Brain pericyte (primary cell): ENCODE data around the gene PRR35.
"Not testable (repeated sequence)": the region's sequence is repeated elsewhere in the genome, so short reads cannot be mapped to it uniquely, and the experiment has no call there.

Experiments used
- DNase-seq: peaks from one replicate; pipeline ENCODE4 v3.0.0-alpha.2; 2012; ENCODE audit warnings: low read depth, low spot score

PRR35 gene

DNA sequence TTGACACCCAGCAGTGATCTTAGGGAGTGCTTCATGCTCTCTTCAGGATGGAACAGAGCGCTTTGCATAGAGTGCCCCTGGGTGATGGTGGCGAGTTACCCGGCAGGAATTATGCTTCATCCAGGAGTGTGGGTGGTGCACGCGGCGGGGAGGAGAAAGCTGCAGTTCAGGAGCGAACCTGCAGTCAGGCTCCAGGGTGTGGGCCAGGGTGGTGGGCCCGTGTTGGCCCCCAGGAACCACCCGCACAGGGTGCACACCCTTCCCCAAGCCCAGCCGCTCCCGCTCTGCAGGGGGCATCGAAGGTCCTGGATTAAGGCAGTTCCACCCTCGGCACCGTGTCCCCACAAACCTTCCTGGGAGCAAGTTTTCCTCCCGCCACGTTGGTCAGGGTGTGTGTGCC is 33.6 kb downstream of the PRR35 start:
- DNase-seq = no peak

DNA sequence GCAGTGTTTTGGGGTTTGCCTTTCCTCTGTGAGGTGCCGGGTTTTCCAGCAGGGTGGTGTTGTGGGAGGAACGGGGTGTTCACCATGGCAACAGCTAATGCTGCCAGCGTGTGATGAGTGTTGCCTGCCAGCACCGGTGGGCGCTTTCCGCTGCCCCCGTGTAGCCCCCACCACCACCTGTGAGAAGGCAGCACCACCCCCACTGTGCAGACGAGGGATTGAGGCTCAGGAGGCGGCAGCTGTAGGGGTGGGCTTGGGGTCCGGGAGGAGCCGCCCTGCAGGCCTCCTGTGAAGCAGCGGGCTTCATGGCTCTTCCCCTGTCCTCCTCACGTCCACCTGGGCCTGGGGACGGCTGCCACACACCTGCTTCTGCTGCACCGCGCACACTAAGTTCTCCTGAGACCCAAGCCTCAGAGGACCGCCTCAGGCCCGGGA is 34.9 kb downstream of the PRR35 start:
- no peak for DNase-seq

DNA sequence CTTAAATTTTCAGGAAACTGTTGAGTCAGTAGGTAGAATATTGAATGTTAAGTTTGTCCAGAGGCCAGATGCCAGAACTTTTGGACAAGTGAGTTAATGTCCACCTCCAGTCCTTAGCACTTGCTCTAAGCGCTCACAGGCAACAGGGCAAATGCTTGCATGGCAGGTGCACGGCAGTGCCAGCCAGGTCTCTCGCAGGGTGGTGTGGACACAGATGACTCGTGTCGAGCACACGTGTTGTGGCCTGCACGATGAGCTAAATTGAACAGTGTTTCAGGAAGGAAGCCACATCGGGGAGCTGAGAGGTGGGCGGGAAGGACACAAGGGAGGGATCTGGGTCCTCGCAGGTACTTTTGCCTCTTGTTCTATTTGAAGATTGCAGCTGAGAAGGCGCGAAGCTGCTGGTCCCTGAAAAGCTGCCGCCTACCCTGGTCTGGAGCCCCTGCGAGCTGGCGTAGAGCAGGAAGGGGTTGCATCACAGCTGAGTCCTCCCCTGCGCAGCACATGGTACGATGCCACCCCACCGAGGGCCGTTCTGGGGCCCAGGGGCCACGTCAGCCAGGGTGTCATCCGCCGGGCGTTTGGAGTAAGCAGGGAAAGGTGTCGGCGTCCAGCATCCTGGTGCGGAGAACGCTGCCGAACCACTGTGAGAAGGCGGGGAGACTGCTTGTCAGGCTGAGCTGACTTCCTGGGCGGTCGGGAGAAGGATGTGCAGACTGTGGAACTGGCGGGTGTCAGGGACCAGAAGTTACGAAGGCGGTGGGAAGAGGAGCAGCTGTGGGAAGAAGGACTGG is 35.9 kb downstream of the PRR35 start:
- DNase-seq = no peak

DNA sequence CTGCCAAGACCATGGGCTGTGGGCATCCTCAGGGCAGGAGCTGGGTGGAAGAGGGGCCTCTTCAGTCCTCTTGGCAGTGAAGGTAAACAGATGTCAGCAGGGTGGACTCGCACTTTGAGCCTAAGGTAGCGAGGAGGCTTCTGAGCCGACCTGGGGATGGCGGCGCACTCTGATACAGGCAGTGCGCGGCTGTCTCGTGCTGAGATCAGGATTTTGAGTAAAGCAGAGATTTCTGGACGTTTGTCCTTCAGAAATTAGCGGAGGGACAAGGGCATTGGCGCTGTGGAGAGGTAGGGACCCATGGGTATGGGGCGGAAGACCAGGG is 36.5 kb downstream of the PRR35 start:
- DNase-seq = no peak

DNA sequence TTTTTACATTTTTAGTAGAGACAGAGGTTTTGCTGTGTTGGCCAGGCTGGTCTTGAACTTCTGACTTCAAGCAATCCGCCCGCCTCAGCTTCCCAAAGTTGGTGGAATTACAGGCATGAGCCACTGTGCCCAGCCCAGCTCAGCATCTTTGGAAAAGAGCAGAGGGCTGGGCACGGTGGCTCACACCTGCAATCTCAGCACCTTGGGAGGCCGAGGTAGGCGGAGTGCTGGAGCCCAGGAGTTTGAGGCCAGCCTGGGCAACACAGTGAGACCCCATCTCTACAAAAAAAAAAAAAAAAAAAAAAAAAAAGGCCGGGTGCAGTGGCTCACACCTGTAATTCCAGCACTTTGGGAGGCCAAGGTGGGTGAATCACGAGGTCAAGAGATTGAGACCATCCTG is 37.5 kb downstream of the PRR35 start:
- not testable (repeated sequence) for DNase-seq

DNA sequence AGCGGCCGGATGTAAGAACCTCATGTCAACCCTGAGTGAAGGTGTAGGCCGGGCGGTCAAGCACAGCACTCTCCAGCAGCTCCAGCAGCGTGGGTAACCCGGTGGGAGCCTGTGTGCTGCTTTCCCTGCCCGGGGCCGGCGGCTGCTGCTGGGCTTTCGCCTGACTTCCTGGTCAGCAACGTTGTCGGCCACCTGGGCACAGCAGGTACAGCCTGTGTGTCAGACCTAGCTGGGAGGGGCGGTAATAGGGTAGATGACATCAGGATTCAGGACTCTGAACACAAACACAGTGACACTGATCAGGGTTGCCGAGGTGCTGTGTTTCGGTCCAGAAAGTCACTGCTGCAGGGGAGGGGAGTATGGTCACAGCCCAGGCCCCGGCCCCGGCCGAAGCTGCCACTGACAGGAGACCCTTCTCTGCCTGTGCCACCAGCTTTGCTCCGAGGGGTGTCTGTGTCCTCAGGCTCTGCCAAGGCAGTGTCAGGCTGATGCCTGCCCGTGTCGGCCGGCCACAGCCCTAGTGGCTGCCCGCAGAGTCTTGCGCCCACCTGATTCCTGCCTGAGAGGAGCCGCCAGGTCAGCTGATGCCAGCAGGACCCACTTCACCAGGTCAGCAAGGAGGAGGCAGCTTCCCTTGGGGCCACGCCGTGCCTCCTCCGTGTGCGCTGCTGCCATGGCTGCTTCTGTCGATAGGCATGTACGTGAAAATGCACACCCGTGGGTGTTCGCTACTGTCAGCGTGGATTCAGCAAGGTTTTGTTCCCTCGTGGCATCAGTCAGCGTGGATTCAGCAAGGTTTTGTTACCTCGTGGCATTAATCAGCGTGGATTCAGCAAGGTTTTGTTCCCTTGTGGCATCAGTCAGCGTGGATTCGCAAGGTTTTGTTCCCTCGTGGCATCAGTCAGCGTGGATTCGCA is 38.9 kb downstream of the PRR35 start:
- no peak for DNase-seq

DNA sequence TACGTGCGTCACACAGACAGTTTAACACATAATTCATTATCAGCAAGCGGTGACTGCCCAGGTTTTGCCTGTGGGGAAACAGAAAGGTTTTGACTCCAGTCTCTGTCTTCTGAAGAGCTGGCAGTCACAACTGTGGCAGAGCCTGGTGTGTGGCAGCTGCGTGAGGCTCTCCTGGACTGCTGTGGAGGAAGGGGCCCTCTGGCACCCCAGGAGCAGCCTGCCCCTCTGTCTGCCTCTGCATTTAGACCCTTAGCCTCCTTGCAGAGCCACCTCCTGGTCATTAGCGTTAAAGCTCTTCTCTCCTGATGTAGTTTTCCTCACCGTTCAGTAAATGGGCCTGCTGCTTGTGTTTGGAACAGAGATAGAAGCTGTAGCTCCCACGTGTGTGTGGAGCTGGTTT is 40.6 kb downstream of the PRR35 start:
- DNase-seq = no peak

DNA sequence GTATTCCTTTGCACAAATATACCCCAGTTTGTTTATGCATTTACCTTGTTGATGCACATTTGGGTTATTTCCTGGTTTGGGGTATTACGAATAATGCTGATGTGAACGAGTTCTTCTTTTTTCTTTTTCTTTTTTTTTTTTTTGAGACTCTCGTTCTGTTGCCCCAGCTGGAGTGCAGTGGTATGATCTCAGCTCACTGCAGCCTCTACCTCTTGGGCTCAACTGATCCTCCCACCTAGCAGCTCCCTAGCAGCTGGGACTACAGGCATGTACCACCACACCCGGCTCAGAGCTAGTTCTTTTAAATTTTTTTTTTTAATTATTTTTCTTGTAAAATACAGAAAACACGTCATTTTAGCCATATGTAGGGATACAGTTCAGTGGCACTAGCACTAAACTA is 43.7 kb downstream of the PRR35 start:
- DNase-seq = no peak

DNA sequence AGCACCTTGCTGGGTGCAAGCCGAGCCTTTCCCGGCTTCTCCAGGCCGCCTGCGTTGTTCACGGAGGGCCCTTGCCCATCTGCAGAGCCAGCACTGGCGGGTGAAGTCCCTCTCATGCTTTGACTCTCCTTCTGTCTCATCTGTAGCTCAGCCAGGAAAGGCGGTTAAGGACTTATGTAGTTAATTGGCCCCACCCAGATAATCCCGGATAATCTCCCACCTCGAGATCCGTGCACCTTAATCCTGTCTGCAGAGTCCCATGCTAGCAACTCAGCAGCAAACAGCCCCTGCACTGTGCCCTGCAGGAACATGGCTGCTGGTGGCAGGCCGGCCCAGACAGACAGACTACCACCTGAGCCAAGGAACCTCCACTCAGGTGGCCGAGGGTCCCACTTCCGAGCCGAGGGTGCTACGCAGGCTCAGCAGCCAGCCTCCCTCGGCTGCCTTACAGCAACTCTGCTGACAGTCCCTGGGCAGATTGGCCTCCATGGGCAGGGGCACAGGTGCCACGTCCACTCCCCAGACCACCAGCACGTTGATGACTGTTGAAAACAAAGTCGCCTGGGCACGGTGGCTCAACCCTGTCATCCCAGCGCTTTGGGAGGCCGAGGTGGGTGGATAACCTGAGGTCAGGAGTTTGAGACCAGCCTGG is 46.6 kb downstream of the PRR35 start:
- no peak for DNase-seq

DNA sequence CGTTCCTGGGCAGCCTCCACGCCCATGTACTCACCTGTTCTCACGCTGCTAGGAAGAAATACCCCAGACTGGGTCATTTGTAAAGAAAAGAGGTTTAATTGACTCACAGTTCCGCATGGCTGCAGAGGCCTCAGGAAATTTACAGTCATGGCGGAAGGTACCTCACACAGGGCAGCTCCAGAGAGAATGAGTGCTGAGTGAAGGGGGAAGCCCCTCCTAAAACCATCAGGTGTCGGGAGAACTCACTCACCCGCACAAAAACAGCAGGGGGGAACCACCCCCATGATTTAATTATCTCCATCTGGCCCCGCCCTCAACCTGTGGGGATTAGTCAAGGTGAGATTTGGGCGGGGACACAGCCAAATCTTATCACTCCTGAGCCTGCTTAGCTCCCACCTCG is 47.8 kb downstream of the PRR35 start:
- DNase-seq = no peak

DNA sequence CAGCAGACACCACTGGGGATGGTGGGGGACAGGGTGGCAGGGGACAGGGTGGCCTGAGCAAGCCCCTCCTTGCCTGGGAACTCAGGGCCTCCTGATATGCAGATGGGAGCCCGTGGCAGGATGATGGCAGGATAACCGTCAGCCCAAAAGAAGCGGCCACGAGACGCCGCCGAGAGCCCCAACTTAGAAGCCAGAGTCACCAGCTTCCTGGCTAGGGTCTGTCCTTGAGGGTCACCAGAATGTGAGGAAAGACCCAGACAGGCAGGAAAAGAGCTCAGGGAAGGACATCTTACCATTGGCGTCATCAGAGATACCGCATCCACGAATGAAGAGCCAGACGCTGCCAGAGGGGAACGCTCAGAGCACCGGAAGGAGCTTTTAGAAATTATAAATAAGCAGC is 49.1 kb downstream of the PRR35 start:
- no peak for DNase-seq

DNA sequence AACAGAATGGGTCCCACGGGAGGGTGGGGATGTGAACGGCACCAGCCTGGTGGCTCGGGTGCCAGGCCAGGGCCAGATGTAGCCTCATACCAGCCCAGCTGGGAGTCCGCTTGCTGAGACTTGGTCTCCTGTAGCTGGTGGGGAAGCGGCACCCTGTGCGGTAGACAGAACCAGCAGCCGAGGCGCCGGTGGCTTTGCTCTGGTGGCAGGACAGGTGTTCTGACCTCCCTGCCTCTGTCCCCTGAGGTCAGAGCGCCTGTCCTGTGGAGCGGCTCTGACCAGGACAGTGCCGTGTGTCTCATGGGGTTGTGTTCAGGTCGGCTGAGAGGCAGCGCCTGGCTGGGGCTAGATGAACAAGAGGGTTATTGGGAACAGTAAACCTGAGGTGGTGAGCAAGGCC is 49.8 kb downstream of the PRR35 start:
- DNase-seq = no peak

DNA sequence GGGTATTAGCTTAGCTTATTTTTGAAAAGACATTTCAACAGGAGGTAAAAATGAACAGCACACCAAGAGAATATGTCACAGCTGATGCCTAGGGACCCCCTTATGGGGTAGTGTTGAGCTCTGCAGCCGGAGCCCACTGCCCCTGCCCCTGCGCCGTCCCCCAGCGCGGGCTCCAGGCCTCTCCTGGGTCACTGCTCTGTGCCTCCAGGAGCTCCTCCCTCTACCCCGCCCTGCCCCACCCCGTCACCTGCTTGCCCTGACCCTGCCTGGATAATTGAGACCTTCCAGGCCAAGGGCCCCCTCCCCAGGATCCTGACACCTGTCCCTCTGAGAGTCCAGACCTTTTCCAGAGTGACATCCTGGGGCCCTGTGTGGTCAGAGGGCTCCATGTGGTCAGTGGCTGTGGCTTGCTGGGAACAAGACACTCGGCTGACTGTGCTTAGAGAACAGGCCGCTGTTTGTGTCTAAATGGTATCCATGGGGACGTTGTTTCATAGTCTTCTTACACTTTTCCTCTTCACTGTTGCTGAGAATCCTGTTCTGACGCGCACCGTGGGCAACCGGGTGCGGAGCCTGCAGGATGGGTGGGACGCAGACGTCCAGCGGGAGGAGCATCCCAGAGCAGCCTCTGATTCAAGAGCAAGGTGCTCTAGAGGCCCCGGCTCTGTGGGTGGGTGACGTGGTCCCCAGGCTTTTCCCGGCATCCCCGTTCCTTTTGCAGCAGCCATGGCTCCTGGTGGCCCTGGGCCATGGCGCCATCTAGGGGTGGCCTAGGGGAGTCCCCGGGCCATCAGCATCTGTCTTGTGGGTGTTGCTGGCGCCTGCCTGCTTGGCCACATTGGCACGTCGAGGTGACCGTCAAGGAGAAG is 50.6 kb downstream of the PRR35 start:
- no peak for DNase-seq

DNA sequence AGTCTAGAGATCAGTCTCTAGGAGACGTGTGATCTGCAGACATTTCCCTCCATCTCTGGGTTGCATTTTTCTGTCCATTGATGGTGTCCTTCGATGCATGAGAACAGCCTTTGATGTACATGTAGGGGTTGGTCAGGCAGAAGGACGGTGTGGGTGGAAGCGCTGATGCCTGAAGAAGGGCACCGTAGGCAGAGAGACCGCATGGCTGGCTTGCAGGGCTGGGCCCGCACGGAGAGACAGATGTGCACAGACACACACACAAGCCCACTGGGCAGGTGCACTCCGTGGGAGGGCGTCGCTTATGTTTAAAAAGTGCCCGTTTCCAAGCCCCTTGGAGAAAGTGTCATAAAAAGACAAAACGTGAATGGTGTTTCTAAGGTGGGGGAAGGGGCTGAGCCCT is 54.9 kb downstream of the PRR35 start:
- no peak for DNase-seq
